Neural crest cell (in vitro differentiated cells): Measurements from ENCODE around the gene EEF1G. TPM values are rescaled to one million over a fixed set of nuclear protein-coding genes. Genes with fewer than 3 reads are reported as not detected.
"Not testable (repeated sequence)": the region's sequence is repeated elsewhere in the genome, so short reads cannot be mapped to it uniquely, and the experiment has no call there.

ENCODE experiments used
- DNase-seq: peaks from one replicate; pipeline ENCODE4 v3.0.0; 2021; ENCODE audit warnings: low read depth, mixed read lengths, low spot score
- H3K27ac Mint-ChIP-seq: one replicate; pipeline ENCODE4 v1.8.0; 2021; ENCODE audit warnings: mild to moderate bottlenecking, mixed read lengths; ENCODE audit not compliant: unreplicated experiment
- H3K27me3 Mint-ChIP-seq: 2 replicates; pipeline ENCODE4 v1.8.0; 2021; ENCODE audit warnings: low read depth, mild to moderate bottlenecking, mixed read lengths
- H3K36me3 Mint-ChIP-seq: 2 replicates; pipeline ENCODE4 v1.8.0; 2021; ENCODE audit warnings: low read depth, mild to moderate bottlenecking, mixed read lengths
- H3K4me1 Mint-ChIP-seq: 2 replicates; pipeline ENCODE4 v1.8.0; 2021; ENCODE audit warnings: mixed read lengths
- H3K4me3 Mint-ChIP-seq: one replicate; pipeline ENCODE4 v1.8.0; 2021; ENCODE audit warnings: mild to moderate bottlenecking, mixed read lengths
- H3K9me3 Mint-ChIP-seq: 2 replicates; pipeline ENCODE4 v1.8.0; 2021; ENCODE audit warnings: mixed read lengths
- total RNA-seq: library from RNA; stranded (reverse); gene quantifications from 2 replicates; pipeline ENCODE4 v1.2.1, GENCODE V29; 2021
- TF ChIP-seq, protein P1 (sequence below): fragments of 200-600 bp; sonication (generic); conservative IDR thresholded peaks from 2 replicates; pipeline ENCODE4 v1.5.0; 2021; ENCODE audit warnings: antibody characterized with exemption, mild to moderate bottlenecking

EEF1G gene
- total RNA-seq, 1 donor from 2014 or later = 2,024 TPM

- H3K4me3 Mint-ChIP-seq = peak overlapping the region; percentile 99
- peaks cover 21% of the 10 kb centered on the region for H3K36me3 Mint-ChIP-seq
- no peaks in the 10 kb centered on the region for H3K27me3 Mint-ChIP-seq
- TF ChIP-seq, protein P1, sequence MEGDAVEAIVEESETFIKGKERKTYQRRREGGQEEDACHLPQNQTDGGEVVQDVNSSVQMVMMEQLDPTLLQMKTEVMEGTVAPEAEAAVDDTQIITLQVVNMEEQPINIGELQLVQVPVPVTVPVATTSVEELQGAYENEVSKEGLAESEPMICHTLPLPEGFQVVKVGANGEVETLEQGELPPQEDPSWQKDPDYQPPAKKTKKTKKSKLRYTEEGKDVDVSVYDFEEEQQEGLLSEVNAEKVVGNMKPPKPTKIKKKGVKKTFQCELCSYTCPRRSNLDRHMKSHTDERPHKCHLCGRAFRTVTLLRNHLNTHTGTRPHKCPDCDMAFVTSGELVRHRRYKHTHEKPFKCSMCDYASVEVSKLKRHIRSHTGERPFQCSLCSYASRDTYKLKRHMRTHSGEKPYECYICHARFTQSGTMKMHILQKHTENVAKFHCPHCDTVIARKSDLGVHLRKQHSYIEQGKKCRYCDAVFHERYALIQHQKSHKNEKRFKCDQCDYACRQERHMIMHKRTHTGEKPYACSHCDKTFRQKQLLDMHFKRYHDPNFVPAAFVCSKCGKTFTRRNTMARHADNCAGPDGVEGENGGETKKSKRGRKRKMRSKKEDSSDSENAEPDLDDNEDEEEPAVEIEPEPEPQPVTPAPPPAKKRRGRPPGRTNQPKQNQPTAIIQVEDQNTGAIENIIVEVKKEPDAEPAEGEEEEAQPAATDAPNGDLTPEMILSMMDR = no peak
- no peaks in the 10 kb centered on the region for H3K9me3 Mint-ChIP-seq
- peak overlapping the region; percentile 99 for H3K27ac Mint-ChIP-seq
- DNase-seq = no peak
- peaks cover 53% of the 10 kb centered on the region for H3K4me1 Mint-ChIP-seq
Measured at GRCh38 chr11:62573006-62573591, 592 bp downstream of the EEF1G start.

DNA sequence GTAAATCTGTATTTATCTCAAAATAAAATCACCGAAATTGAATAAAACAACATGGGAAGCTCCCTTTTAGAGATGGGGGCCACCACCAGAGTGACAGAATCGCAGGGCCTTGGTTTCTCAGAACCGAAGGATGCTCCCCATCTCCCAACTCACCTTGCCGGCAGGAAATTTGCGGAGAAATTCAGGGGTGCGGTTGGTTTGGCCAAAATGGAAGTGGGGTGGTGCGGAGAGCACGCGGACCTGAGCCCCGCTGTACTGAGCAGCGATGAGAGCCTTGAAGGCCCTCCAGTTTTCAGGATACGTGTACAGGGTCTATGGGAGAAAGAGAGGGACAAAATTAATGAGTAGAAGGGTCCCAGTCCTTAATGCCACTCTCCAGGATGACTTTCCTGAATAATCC lies 1.3 kb downstream of the EEF1G start:
- peak overlapping the region; percentile 99 for H3K4me3 Mint-ChIP-seq
- H3K27me3 Mint-ChIP-seq = no peaks in the 10 kb centered on the region
- H3K27ac Mint-ChIP-seq = peak overlapping the region; percentile 22
- H3K9me3 Mint-ChIP-seq = no peaks in the 10 kb centered on the region
- H3K36me3 Mint-ChIP-seq = peaks cover 21% of the 10 kb centered on the region
- DNase-seq = no peak
- H3K4me1 Mint-ChIP-seq = peaks cover 53% of the 10 kb centered on the region
- TF ChIP-seq, protein P1 = no peak

GRCh38 chr11:62571493-62571892 lies 2.2 kb downstream of the EEF1G start:
- not testable (repeated sequence) for H3K27ac Mint-ChIP-seq, H3K27me3 Mint-ChIP-seq
- peaks cover 24% of the 10 kb centered on the region for H3K36me3 Mint-ChIP-seq

GRCh38 chr11:62570903-62571302 lies 2.8 kb downstream of the EEF1G start:
- Mint-ChIP-seq H3K4me3 (peak overlapping the region; percentile 99), H3K36me3 (peaks cover 28% of the 10 kb centered on the region), H3K4me1 (peaks cover 59% of the 10 kb centered on the region)
- H3K27ac Mint-ChIP-seq, H3K27me3 Mint-ChIP-seq, DNase-seq, H3K9me3 Mint-ChIP-seq: not testable (repeated sequence)

More at GRCh38 chr11:62571493-62571892, 2.2 kb downstream of the EEF1G start:
- not testable (repeated sequence) for H3K9me3 Mint-ChIP-seq, DNase-seq
- Mint-ChIP-seq H3K4me1 (peaks cover 59% of the 10 kb centered on the region), H3K4me3 (peak overlapping the region; percentile 99)

DNA sequence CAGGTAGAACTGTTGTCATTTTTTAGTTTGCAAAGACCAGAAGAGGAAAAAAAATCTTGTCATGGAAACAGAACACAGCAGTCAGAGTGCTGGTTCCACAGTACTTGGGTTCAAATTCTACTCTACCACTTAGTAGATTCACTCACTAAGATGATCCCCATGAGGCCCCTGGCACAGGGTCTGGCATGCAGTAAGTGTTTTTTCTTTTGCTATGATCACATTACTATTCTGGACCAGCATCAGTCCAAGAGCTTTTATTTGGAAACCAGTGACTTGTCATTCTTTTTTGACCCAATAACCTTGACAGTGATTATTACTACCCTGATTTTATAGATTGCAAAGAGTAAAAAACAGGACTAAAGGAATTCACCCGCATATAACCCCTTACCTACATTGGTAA lies 4.1 kb downstream of the EEF1G start:
- Mint-ChIP-seq H3K27me3 (no peaks in the 10 kb centered on the region), H3K4me1 (peaks cover 54% of the 10 kb centered on the region), H3K36me3 (peaks cover 31% of the 10 kb centered on the region), H3K9me3 (no peaks in the 10 kb centered on the region), H3K27ac (no peak overlapping the region), H3K4me3 (peak overlapping the region; percentile 71)
- TF ChIP-seq, protein P1 = no peak
- no peak for DNase-seq

DNA sequence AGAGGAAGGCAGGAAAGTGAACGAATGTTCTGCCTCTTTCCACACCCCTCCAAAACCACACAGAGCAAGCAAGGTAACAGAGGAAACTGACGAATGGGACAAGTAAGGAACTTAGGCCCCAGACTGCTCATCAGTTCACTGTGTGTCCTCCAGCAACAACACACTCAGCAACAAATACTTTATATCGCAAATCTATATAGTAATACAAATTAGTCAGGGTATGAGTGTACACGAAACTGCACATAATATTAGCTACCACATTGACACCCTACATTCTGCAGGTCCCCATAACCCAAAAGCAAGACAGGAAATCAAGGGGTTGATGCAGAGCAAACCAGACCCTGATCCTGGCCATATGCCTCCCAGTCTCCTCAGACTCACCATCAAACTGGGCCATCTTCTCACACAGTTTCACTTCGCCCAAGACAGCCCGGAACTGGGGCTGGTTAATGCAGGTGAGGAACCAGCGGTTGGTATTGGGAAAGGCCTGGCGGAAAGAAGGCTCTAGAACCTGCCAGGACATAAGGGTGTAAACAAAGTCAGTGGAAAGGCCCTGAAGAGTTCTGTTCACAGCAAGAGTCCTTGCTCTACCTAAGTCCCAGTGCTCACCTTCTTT lies 6.6 kb downstream of the EEF1G start:
- Mint-ChIP-seq H3K4me1 (peaks cover 36% of the 10 kb centered on the region), H3K27ac (no peak overlapping the region), H3K36me3 (peaks cover 28% of the 10 kb centered on the region), H3K4me3 (peak overlapping the region; percentile 41), H3K9me3 (no peaks in the 10 kb centered on the region), H3K27me3 (no peaks in the 10 kb centered on the region)
- TF ChIP-seq, protein P1 = no peak
- DNase-seq = no peak
